ENCODE results near the gene NKX6-2.
"Not testable (repeated sequence)": the region's sequence is repeated elsewhere in the genome, so short reads cannot be mapped to it uniquely, and the experiment has no call there.

NKX6-2 gene

GRCh38 chr10:132793871-132794849, 8.2 kb upstream of the NKX6-2 start:
- no peak for DNase-seq

GRCh38 chr10:132793213-132793612, 7.3 kb upstream of the NKX6-2 start:
- DNase-seq, result no peak

- no peak for DNase-seq
These were observed 6.8 kb upstream of the NKX6-2 start for GRCh38 chr10:132792796-132793195.

DNA sequence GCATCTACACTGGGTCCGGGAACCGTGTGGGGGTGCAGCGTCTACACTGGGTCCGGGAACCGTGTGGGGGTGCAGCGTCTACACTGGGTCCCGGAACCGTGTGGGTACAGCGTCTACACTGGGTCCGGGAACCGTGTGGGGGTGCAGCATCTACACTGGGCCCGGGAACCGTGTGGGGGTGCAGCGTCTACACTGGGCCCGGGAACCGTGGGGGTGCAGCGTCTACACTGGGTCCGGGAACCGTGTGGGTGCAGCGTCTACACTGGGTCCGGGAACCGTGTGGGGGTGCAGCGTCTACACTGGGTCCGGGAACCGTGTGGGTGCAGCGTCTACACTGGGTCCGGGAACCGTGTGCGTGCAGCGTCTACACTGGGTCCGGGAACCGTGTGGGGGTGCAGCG, 6.2 kb upstream of the NKX6-2 start:
- DNase-seq, result not testable (repeated sequence)

DNA sequence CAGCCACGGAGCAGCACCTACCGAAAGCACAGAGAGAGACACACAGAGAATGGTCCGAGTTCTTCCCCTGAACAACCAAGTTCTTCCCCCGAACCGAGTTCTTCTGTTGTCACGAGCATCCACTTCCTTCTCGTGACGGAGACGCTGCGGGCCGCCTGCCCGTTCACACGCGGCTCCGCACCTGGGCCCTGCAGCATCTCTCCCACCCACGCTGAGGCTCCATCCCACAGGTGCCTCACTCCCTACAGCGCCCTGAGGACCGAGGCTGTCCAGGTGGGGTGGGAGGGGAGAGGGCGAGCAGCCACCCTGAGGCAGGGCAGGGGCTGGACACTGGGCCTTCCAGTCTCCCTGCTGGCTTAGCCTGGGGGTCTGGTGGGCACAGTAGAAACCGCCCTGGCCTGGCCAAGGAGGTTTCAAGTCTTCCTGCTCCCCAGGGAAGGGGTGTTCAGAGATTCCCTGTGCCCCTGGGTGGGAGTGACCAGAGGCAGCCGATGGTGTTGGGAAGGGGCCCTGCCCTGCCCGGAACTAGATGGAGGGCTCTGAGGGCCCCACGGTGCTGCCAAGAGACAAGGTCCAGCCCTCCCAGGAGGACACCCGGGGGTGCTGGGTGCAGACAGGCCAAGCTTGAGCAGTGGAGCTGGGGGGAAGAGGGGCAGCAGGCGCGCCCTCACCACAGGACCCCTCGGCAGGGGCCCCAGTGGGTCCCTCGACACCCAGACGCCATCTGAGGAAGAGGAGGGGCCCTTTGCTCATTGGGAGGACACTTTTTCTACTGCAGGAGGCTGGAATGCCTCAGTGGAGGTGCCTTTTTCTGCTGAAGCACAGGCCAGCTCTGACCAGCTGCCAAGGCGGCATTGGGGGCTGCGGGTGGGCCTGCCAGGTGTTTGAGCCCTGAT, 5.2 kb upstream of the NKX6-2 start:
- no peak for DNase-seq

GRCh38 chr10:132790470-132790869, 4.5 kb upstream of the NKX6-2 start:
- no peak for DNase-seq

DNA sequence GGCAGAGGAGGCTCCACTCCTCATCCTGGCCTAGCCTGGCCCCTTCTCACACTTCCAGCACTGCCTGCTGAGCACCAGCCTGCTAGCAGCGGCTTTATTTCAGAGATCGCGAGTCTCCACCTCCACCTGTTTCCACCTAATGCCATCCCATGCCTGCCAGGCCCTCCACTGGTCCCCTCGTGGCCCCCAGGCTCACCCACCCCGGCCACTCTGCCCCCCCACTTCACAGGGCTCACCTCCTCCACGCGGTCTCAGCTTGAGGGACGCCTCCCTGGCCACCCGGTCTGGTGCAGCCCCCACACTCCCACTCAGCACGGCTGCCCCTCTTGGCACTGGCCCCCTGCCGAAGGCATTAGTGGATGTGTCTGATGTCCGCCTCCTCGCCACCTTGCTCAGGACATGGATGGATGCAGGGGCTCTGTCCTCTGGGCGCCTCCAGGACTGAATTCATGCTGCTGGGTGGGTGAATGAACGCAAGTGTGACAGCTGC, 3.8 kb upstream of the NKX6-2 start:
- DNase-seq, result no peak

GRCh38 chr10:132788831-132789219, 2.9 kb upstream of the NKX6-2 start:
- DNase-seq, result no peak

GRCh38 chr10:132788180-132788830, 2.4 kb upstream of the NKX6-2 start:
- peak; percentile 23 for DNase-seq

DNA sequence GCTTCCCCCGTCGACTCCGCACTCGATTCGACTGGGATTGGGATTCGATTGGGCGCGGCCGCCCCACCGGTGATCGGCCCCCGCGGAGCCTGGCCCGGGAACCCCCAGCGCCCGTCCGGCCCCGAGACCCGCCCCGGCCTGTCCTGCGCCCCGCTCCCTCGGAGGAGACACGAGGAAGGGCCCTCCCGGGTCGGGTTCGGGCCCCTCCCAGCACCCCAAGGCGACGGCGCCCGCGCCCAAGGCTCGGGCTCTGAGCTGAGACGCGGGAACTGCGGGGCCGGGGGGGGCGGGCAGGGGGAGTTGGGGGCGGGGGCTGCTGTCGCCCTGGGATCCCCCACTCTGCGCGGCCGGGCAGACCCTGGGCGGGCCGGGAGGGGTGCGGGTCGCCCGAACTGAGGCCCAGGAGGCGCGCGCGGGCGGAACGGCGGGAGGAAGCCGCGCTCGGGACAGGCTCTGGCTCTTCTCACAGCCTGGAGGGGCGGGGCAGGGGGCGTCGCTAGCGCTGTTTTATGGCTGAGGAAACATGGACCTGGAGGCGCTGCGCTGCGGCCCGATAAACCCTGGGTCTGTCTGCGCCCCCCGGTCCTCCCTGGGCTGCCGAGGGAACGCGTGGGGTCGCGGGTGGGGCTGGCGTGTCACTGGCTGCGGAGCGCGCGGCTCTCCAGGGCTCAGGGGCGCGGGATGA, 1.7 kb upstream of the NKX6-2 start:
- DNase-seq, result no peak

DNA sequence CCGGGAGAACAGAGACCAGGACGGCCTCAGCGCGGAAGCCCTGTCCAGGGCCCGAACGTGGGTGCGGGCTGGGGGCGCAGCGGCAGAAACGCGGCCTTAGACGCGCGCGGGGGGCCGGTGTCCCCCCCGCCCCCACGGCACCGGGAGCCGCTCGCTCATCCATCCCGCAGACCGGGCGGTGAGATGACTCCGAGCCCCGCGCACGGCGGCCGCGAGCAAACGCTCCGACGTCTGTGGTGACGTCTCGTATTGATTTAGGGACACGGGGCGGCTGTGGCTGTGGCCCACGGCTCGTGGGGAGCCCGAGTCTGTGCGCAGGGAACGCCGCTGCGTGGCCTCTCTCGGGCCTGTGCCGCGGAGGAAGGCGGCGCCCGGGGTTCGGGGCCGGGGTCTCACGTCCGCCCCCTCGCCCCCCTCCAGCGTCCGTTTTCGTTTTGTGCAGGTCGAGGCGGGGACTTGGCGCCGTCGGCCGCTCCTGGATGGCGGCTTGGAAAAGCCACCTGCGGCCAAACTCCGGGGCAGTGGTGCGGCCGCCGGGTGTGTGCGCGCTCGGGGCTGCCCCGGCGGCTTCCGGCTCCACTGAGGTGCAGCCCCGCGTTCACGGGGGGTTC, 1.0 kb upstream of the NKX6-2 start:
- DNase-seq, result no peak

- DNase-seq, result no peak
These were observed 533 bp upstream of the NKX6-2 start for GRCh38 chr10:132786476-132786883.

- DNase-seq, result no peak
These were observed 853 bp downstream of the NKX6-2 start for GRCh38 chr10:132784866-132785722.

DNA sequence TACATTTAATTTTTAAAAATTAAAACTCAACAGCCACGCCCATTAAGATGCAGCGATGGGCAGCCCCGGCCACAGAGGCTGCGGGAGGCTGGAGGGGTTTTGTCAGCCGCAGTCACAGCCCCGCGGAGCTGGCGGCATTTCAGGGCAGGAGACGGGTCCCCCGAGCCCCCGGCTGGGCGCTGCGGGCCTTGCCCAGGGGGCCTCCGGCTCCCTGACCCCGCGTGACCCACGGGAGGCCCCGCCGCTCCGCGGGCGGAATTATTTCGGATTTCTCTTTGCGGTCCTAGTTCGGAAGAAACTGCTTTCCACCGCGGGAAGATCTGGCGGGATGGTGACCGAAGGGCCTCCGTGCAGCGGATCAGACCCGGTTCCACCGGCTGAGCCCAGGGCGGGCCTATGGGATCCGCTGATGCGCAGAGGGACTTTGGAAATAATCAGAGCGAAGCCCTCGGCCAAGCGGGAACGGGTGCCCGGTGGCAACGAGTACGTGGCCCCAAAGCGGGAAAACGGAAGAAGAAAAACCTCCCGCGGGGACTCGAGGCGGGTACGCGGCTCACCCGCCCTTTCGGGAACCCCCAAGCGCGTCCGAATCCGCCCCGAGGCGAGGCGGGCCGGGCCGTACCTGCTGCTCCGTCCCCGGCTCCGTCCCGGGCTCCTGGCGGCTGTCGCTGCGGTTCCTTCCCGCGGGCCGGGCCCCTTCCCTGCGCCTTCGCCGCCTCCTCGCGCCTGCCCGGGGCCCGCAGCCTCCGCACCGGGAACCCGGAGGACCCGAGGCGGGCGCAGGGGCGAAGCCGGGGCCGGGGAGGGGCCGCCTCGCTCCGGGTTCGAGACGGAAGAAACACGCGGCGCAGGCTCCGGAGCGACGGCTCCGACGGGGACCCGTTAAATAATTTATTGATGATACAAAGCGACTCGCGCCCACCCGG, 1.7 kb downstream of the NKX6-2 start:
- no peak for DNase-seq

GRCh38 chr10:132783165-132783939, 2.6 kb downstream of the NKX6-2 start:
- no peak for DNase-seq

DNA sequence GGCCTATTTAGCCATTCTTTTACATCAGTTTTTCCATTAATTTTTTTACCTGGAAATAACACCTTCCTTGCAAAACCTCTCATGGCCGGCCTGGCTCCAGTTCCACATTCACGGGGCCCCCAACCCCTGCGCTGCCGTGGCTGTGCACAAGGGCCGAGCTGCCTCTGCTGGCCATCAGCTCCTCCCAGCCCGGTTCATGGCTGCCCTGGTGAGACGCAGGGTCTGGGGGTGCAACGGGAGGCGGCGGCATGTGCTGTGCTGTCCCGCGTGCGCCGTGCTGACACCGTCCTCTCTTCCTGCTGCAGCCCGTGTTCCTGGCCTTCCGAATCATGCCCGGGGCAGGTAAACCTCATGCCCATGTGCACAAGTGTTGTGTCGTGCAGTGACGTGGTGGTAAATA, 4.4 kb downstream of the NKX6-2 start:
- no peak for DNase-seq

DNA sequence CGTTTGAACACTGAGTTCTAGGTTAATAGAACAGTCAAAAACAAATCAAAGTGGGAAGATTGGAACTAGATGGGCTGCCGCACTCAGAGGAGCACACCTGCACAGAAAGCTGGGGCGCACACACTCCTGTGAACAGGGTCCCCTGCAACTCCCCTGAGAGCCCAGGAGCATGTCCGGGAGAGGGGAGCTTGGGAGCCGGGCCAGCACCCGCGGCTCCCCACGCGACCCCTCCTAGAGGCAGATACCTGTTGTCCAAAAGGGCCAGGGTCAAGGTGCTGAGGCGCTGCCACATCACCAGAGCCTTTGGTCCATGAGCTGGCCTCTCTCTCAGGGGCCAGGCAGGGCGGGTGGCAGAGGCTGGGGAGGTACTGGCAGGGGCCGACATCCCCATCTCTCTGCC, 5.6 kb downstream of the NKX6-2 start:
- no peak for DNase-seq

DNA sequence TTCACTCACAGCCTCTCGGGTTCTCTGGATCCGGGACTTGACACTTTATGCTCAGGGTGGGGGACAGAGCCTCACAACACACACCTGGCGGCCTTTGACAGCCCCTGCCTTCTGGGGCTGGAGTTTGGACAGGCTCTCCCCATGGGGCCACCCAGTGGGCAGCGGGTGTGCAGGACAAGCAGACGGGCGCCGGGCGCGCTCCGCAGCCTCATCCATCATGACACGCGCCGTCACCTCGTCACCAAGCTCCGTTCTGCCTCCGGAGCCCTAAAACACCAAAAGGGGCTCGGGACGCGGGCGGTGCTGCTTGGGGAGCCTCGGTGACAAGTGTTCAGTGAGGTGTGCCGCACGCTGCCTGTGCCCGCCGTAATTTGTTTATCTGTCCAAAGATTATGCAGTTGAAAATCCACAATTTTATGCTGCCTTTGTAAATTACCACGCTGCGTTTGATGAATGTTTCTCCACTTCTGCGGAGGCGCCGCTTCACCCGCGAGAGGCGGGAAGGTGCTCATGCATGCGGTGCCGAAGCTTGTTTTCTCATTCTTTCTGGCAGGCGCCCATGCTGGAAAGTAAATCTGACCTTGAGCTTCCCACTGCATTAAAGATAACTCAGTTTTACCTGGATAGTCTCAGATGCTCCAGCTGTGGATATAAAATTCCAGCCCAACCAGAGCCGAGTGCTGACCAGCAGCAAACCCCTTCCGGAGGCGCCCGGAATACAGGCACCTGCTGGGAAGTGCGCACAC, 6.2 kb downstream of the NKX6-2 start:
- DNase-seq, result no peak

All from suppressor macrophage treated with lipopolysaccharide for 4 hours (primary cell).